ENCODE data around the gene F8.

- TF ChIP-seq CTCF (IDR thresholded peaks at IDR 0.05): no peak
- TF ChIP-seq SIN3A (IDR thresholded peaks at IDR 0.05; ENCODE audit: borderline replicate concordance, insufficient read depth, low read depth, low read length): no peak
- TF ChIP-seq REST (IDR thresholded peaks at IDR 0.05; ENCODE audit: insufficient read depth in 1 of 2, low read depth in 2 of 2, low read length in 1 of 2): no peak
- no peak for TF ChIP-seq POLR2AphosphoS5 (IDR thresholded peaks at IDR 0.05; ENCODE audit: low read depth, low read length)
Measured at GRCh38 chrX:155022585-155022984, at the start of gene F8.
